KMS-11 (cell line): ENCODE data around the gene SLC25A19.
"Not testable (repeated sequence)": the region's sequence is repeated elsewhere in the genome, so short reads cannot be mapped to it uniquely, and the experiment has no call there.

Experiments
- H2AFZ ChIP-seq: fragments of 200-600 bp; sonication (generic); 2 replicates; pipeline ENCODE4 v1.6.1; 2016; ENCODE audit warnings: antibody characterized with exemption, mixed run types, low read depth
- H3K27ac ChIP-seq: fragments of 200-600 bp; sonication (generic); 2 replicates; pipeline ENCODE4 v1.6.1; 2016; ENCODE audit warnings: mild to moderate bottlenecking, mixed run types
- H3K27me3 ChIP-seq: fragments of 200-600 bp; sonication (generic); 2 replicates; pipeline ENCODE4 v1.6.1; 2017; ENCODE audit warnings: mild to moderate bottlenecking, low read depth, mixed run types, moderate library complexity; ENCODE audit not compliant: insufficient read depth
- H3K36me3 ChIP-seq: fragments of 200-600 bp; sonication (generic); 2 replicates; pipeline ENCODE4 v1.6.1; 2017; ENCODE audit warnings: mild to moderate bottlenecking, mixed run types; ENCODE audit not compliant: insufficient read depth
- H3K4me1 ChIP-seq: fragments of 200-600 bp; sonication (generic); 2 replicates; pipeline ENCODE4 v1.6.1; 2016; ENCODE audit warnings: mild to moderate bottlenecking, low read depth, mixed run types; ENCODE audit not compliant: poor library complexity, severe bottlenecking
- H3K4me2 ChIP-seq: fragments of 200-600 bp; sonication (generic); 2 replicates; pipeline ENCODE4 v1.7.0; 2016; ENCODE audit warnings: mild to moderate bottlenecking, mixed run types
- H3K4me3 ChIP-seq: fragments of 200-600 bp; sonication (generic); IDR thresholded peaks from 2 replicates; pipeline ENCODE4 v1.6.1; 2017; ENCODE audit warnings: low read depth, low read length, mixed read lengths; ENCODE audit not compliant: insufficient read depth
- H3K79me2 ChIP-seq: fragments of 200-600 bp; sonication (generic); 2 replicates; pipeline ENCODE4 v1.6.1; 2016; ENCODE audit warnings: low read depth, mixed run types; ENCODE audit not compliant: insufficient read depth
- H3K9ac ChIP-seq: fragments of 200-600 bp; sonication (generic); 2 replicates; pipeline ENCODE4 v1.6.1; 2016; ENCODE audit warnings: mild to moderate bottlenecking, mixed run types
- H4K20me1 ChIP-seq: fragments of 200-600 bp; sonication (generic); 2 replicates; pipeline ENCODE4 v1.6.1; 2016; ENCODE audit warnings: mild to moderate bottlenecking, mixed run types; ENCODE audit not compliant: insufficient read depth
- CTCF ChIP-seq: fragments of 200-600 bp; sonication (generic); conservative IDR thresholded peaks from 2 replicates; pipeline ENCODE4 v1.6.1; 2017; ENCODE audit warnings: low read depth, mild to moderate bottlenecking, antibody characterized with exemption, low read length, moderate library complexity, mixed read lengths

SLC25A19 gene

GRCh38 chr17:75260641-75261335, 28.4 kb downstream of the SLC25A19 start:
- Histone ChIP-seq H3K27me3 (no peaks in the 10 kb centered on the region), H4K20me1 (no peaks in the 10 kb centered on the region), H3K4me2 (peak overlapping the region; percentile 89), H3K79me2 (peaks cover 62% of the 10 kb centered on the region), H3K9ac (peak overlapping the region; percentile 97), H2AFZ (peak overlapping the region; percentile 82), H3K27ac (peak overlapping the region; percentile 95), H3K4me3 (peak overlapping the region; percentile 39), H3K4me1 (peaks cover 28% of the 10 kb centered on the region), H3K36me3 (no peaks in the 10 kb centered on the region)
- 0 out of 2 replicates have a peak, but pooled peaks have one; percentile 10 for TF ChIP-seq CTCF

GRCh38 chr17:75257228-75257627, 32.0 kb downstream of the SLC25A19 start:
- not testable (repeated sequence) for H4K20me1 ChIP-seq, H3K27me3 ChIP-seq, H3K4me2 ChIP-seq, H3K4me3 ChIP-seq, H3K9ac ChIP-seq, H3K36me3 ChIP-seq, H2AFZ ChIP-seq, H3K27ac ChIP-seq
- peaks cover 65% of the 10 kb centered on the region for H3K79me2 ChIP-seq
- H3K4me1 ChIP-seq, result peaks cover 20% of the 10 kb centered on the region

- not testable (repeated sequence) for H3K27ac ChIP-seq, H3K36me3 ChIP-seq, H3K9ac ChIP-seq, H4K20me1 ChIP-seq, H3K4me3 ChIP-seq, H3K4me2 ChIP-seq, H3K27me3 ChIP-seq, H2AFZ ChIP-seq
- Histone ChIP-seq H3K4me1 (peaks cover 30% of the 10 kb centered on the region), H3K79me2 (peaks cover 60% of the 10 kb centered on the region; the same call in 1 of the 2 replicates)
Measured at GRCh38 chr17:75255954-75256698, 33.1 kb downstream of the SLC25A19 start.

GRCh38 chr17:75252039-75252816, 37.0 kb downstream of the SLC25A19 start:
- H2AFZ ChIP-seq, result no peak overlapping the region
- no peak overlapping the region for H3K4me3 ChIP-seq
- H3K9ac ChIP-seq, result no peak overlapping the region
- H3K36me3 ChIP-seq, result no peaks in the 10 kb centered on the region; the same call in 1 of the 2 replicates
- H3K4me1 ChIP-seq, result peaks cover 37% of the 10 kb centered on the region
- H3K27ac ChIP-seq, result no peak overlapping the region
- TF ChIP-seq CTCF, result no peak
- H4K20me1 ChIP-seq, result no peaks in the 10 kb centered on the region
- no peaks in the 10 kb centered on the region for H3K27me3 ChIP-seq
- H3K79me2 ChIP-seq, result peaks cover 50% of the 10 kb centered on the region; the same call in 1 of the 2 replicates
- no peak overlapping the region for H3K4me2 ChIP-seq

- no peak for TF ChIP-seq CTCF
- Histone ChIP-seq H3K9ac (peak overlapping the region; percentile 11; the same call in 1 of the 2 replicates), H3K27me3 (no peaks in the 10 kb centered on the region), H4K20me1 (no peaks in the 10 kb centered on the region), H3K27ac (peak overlapping the region; percentile 55), H3K4me2 (peak overlapping the region; percentile 63), H3K4me3 (no peak overlapping the region), H3K4me1 (peaks cover 37% of the 10 kb centered on the region), H2AFZ (peak overlapping the region; percentile 1; the same call in 1 of the 2 replicates), H3K79me2 (peaks cover 53% of the 10 kb centered on the region; the same call in 1 of the 2 replicates), H3K36me3 (no peaks in the 10 kb centered on the region; the same call in 1 of the 2 replicates)
Measured at GRCh38 chr17:75250009-75250471, 39.2 kb downstream of the SLC25A19 start.
